GM12875 (cell line): ENCODE data around the gene SLITRK2.

Experiments
- H3K4me3 ChIP-seq: one replicate; pipeline ENCODE4 v1.5.1; 2011; ENCODE audit warnings: low read depth, low read length, control low read depth
- CTCF ChIP-seq: IDR thresholded peaks from 2 replicates; pipeline ENCODE4 v1.5.1; 2011; ENCODE audit warnings: low read depth, mild to moderate bottlenecking, control low read depth, inconsistent platforms, low read length, moderate library complexity, borderline replicate concordance; ENCODE audit not compliant: insufficient read depth

SLITRK2 gene, protein sequence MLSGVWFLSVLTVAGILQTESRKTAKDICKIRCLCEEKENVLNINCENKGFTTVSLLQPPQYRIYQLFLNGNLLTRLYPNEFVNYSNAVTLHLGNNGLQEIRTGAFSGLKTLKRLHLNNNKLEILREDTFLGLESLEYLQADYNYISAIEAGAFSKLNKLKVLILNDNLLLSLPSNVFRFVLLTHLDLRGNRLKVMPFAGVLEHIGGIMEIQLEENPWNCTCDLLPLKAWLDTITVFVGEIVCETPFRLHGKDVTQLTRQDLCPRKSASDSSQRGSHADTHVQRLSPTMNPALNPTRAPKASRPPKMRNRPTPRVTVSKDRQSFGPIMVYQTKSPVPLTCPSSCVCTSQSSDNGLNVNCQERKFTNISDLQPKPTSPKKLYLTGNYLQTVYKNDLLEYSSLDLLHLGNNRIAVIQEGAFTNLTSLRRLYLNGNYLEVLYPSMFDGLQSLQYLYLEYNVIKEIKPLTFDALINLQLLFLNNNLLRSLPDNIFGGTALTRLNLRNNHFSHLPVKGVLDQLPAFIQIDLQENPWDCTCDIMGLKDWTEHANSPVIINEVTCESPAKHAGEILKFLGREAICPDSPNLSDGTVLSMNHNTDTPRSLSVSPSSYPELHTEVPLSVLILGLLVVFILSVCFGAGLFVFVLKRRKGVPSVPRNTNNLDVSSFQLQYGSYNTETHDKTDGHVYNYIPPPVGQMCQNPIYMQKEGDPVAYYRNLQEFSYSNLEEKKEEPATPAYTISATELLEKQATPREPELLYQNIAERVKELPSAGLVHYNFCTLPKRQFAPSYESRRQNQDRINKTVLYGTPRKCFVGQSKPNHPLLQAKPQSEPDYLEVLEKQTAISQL

DNA sequence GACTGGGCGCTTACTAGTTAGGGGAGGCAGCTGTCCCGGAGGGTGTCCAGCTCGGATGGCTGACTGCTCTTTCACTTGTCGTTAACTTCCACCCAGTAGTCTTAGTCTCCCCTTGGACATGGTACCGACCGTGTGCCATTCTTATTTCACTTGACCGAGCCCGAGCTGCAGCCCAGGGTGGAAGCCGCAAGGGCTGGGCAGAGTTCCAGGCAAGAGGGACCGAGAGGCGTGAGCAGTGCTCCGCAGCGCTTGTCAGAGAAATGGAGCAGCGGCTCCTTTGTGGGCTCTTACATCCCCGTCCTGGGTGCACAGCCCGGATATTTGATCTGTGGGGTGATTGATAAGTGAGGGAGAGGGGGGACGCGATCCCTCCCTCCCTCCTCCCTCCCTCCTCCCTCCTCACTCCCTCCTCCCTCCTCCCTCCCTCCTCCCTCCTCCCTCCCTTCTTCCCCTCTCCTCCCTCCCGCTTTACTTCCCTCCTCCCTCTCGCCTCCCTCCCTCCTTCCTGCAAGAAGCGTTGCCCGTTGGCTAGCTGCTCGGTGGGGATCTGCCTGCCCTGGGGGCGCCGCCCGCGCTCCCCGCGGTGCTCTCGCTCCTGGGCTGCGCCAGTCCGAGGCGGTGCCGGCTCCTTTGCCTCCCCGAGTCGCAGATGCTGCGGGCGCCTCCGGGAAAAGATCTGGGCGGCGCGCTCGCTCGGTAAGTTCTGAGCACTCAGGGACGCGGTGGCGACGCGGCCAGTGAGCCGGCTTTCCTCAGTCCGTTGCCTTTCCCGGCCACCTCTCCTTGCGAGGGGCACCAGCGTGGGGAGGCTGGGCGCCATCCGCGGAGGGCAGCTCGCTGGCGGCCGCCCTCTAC lies at the start of gene SLITRK2:
SLITRK2 (plus strand) TSS at position 499 of the 855 bp plus-strand sequence. CDS start 4,597 bp downstream, outside the sequence.
- no peak within 1 kb of the TSS for H3K4me3 ChIP-seq
- no peak for TF ChIP-seq CTCF

DNA sequence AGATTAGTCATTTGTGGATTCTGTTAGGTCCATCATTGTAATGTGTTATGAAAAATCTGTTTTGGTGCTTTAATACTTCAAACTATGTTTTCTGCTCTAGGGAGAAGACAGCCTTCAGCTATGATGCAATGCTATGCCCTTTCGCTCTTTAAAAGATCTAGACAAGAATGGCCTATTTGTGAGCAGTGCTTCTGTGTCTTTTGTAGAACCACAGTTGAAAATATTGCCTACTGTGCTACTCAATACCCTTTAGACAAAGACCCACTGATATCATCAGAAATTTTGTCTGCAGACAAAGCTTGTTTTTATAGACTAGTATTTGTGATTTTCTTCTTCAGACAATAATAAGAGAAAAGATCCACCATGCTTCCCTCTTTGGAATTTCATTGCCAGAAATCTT lies 44.6 kb upstream of the SLITRK2 start:
- TF ChIP-seq CTCF: no peak
- H3K4me3 ChIP-seq: no peak overlapping the region

DNA sequence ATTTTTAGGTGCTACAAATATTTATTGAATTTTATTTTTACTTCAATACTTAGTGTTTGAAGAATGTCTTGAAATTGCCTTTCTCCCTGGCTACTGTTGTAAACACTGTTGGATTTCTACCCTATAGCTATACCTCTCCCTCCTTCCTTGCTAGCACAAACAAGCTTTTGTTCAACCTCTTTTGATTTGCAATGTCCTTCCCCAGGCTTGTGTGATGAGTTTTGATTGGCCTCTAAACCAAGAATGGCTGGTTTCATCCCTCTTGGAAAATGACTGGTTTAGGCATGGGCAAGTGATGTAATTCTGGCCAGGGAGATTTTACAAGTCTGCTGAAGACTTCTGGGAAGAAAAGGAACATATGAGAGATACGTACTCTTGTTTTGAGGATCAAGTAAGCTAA lies 25.3 kb upstream of the SLITRK2 start:
- no peak overlapping the region for H3K4me3 ChIP-seq
- no peak for TF ChIP-seq CTCF

DNA sequence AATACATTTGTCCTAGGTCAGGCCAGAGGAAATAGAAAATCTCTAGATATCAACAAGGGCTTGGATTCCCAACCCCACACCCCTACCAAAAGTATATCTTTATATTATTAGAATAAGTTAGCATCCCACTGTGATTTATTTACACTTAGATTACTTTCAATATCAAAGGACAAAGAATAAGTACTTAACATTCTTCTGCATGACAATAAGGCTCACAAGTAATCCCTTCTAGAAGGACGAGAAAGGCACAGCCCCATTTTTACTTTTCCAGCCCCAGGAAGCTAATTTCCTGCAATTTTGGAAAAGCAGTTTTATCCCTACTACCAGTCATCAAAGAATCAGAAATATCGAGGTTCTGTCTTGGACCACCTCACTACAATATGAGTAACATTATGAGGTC lies 14.1 kb upstream of the SLITRK2 start:
- no peak overlapping the region for H3K4me3 ChIP-seq
- no peak for TF ChIP-seq CTCF

- no peak for TF ChIP-seq CTCF
- H3K4me3 ChIP-seq: no peak overlapping the region
Measured at GRCh38 chrX:145813081-145813480, 4.5 kb upstream of the SLITRK2 start.

- TF ChIP-seq CTCF: no peak
- H3K4me3 ChIP-seq: no peak overlapping the region
Measured at GRCh38 chrX:145816601-145817315, 871 bp upstream of the SLITRK2 start.
